GM19099 (cell line): ENCODE data around the gene RNF187.
A peak's percentile ranks its signal among the peaks of the same experiment; 100 is the strongest.

Experiments used
- POLR2A ChIP-seq: IDR thresholded peaks from 3 replicates; pipeline ENCODE4 v1.6.1; 2011; ENCODE audit warnings: low read depth; ENCODE audit not compliant: insufficient read length; ENCODE audit errors: extremely low read depth

The RNF187 gene

DNA sequence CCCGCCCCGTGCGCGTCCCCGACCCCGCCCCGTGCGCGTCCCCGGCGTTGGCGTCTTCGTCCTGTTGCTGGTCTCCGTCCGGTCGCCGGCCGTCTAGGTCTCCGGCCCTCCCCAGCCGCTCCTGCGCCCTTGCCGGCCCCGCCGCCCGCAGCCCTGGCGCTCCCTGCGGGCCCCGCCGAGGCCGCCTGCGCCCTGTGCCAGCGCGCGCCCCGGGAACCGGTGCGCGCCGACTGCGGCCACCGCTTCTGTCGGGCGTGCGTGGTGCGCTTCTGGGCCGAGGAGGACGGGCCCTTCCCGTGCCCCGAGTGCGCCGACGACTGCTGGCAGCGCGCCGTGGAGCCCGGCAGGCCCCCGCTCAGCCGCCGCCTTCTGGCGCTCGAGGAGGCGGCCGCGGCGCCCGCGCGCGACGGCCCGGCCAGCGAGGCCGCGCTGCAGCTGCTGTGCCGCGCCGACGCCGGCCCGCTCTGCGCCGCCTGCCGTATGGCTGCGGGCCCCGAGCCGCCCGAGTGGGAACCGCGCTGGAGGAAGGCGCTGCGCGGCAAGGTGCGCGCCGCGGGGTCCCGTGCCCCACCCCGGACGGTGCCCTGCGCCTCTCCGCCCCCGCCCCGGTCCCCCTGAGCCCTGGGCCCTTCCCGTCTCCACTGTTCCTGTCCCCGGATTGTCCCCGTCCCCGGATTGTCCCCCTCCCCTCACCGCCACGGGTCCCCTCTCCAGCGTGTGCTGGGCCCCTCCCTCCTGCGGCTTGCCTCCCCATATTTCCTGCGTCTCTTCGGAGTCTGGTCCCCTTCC, at the start of gene RNF187:
RNF187 (plus strand) TSS at position 47 of the 789 bp plus-strand sequence.
- TF ChIP-seq POLR2A = peak; percentile 53

DNA sequence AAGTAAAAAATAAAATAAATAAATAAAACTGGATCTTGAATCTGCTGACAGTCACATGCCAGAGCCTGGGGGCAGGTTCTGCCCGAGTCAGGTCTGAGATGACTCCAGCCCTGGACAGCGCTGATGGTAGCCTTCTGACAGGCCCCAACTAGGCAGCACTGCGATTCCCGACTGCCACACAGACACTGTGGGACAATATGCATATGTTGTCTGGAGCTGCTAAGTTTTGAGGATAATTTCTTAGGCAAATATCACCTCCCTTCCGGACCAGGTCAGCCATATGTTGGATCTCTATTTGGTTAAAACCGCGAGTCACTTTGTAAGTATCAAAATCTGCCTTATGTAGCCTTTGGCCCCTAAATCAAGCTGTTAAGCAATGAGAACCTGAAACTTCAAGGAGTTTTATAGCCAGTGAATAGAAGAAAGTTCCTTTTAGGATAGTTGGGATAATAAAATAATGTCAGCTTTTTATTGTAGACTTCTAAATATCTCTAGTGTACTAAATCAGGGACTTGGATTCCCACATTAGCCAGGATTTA, 49.7 kb upstream of the RNF187 start:
- no peak for TF ChIP-seq POLR2A

DNA sequence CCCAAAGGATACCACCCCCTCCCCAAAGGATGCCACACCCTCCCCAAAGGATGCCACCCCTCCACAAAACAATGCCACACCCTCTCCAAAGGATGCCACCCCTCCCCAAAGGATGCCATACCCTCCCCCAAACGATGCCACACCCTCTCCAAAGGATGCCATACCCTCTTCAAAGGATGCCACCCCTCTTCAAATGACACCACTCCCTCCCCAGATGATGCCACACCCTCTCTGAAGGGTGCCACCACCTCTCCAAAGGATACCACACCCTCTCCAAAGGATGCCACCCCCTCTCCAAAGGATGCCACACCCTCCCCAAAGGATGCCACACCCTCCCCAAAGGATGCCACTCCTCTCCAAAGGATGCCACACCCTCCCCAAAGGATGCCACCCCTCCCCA, 48.9 kb upstream of the RNF187 start:
- no peak for TF ChIP-seq POLR2A

DNA sequence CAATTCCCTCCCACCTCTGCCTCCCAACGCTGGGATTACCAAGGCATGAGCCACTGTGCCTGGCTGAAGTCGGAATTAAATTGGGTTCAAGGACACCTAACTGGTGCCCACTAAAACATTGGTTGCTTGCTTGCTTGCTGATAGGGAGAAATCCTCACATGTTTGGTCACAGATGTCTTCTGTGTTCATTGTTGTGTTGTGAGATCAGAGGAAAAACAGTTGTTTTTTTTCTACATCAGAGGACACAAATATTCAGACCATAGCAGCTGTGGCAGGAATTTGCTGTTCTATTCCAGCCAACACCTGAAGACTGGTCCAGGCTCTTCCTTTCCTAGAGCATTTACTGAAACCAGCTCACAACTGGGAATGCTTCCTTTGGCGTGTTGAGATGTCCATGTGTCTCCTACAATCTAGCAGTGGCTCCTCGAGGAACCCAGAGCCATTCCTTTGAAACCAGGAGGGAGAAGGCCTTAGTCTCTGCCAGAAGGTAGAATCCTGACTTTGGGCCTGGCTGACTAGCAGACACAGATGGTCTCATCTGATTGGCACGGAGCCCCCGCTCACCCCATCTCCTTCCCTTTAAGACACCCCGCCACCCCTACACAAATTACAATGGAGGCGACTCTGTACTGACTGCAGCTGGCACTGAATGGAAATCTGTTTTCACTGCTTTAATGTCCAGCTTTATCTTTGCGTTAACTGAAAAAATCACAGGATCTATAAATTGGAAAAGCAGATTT, 46.3 kb upstream of the RNF187 start:
- TF ChIP-seq POLR2A = no peak

DNA sequence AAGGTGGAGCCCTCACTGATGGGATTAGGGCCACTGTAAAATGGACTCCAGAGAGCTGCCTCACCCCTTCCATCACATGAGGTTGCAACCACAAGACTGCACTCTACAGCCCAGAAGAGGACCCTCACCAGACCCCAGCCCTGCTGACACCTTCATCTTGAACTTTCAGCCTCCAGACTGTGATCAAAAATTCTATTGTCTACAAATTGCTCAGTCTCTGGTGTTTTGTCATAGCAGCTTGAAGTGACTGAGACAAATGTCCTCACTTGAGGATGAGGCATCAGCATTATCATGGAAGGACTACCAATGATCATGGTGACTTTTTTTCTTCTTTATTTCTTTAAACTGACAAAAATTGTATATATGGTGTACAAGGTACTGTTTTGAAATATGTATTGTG, 43.8 kb upstream of the RNF187 start:
- no peak for TF ChIP-seq POLR2A

DNA sequence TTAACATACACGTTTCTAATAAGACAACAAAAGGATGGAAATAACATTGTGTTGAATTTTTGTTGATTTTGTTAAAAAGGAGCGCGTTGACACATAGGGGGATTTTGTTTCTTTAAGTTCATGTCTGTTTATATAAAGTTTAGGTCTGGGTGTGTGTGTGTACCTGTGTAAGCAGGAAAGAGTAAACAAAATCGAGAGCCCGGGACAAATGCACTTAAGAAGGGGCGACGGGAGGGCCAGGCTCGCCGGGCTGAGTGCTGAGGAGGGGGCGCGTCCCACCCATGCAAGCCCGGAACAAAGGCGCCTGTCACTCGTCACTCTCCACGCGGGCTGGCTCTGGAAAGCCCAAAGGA, 41.7 kb upstream of the RNF187 start:
- TF ChIP-seq POLR2A = no peak

DNA sequence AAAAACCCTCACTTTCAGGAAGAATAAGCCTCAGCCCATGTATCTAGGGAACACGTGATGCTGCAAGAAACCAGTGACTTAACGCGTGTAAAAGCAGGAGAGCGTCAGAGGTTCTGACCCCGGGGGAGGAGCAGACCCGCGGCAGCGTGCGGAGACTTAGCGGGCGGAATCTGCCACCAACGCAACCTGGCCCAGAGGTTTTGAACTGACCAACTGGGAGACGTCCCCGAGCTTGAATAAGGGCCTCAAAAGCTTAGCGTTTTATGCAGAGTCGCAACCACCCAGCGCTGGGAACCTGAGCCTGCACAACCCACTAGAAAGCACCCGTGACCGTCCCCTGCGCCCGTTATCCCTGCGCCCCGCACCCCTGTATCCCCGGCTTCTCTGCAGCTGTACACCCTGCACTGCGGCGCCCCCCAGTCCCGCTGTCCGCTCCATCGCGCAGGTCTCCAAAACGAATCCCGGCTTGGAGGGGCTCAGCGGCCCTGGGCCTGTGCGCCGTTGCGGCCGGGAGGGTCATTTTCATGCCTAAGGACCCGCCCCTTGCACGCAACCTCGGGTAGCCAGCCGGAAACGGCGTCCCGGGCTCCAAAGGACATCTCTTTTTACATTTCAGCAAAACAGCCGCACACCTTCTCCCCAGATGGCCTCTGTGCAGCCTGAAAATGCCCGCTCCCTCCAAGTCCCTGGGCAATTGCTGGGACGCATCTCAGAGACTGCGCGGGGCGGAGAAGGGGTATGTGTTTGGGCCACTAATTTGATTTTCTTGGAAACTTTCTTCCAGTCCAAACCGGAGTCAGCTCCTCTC, 41.1 kb upstream of the RNF187 start:
- no peak for TF ChIP-seq POLR2A

DNA sequence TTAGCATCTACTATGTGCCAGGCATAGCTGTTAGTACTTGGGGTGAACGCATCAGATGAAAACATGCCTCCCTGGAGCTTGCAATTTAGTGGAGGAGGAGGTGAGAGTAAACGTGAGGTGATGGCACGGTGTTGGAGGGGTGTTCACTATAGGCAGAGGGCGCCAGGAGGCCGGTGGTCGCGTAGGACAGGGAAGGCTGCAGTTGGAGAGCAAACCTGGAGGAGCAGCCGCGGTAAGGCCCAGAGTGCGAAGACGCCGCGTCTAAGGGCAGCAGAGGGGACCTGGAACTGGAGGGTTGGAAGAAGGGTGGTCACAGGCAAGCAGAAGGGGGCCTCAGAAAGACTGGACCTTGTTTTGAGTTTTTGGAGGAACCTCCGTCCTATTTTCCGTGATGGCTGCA, 40.3 kb upstream of the RNF187 start:
- TF ChIP-seq POLR2A = no peak

DNA sequence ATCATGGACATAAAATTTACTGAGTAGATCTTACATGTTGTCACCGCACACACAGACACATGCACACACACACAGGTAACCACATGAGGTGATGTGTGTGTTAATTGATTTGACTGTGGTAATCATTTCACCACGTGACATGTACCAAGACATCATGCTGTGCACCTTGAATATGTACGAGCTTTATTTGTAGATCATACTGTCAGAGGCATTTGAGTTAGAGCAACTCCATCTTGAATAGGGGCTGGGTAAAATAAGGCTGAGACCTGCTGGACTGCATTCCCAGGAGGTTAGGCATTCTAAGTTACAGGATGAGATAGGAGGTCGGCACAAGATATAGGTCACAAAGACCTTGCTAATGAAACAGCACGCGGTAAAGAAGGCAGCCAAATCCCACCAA, 38.8 kb upstream of the RNF187 start:
- TF ChIP-seq POLR2A = no peak

DNA sequence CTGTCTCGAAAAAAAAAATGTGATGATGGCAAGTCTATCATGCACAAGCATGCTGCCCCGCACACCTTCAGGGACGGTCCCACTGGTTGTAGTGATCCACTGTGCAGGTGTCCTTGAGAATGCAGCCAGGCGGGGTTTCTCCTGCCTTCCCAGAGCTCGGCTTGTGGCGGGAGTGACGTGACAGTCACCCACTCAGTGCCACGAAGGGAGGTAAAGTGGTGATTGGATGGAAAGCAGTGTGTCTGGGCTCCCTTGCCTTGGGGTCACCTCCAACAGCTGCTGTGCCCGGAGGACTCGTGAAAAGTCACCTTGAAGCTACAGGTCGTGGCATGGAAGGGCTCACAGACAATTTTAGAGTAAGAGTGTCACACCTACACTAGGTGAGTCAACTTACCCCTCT, 37.0 kb upstream of the RNF187 start:
- no peak for TF ChIP-seq POLR2A

DNA sequence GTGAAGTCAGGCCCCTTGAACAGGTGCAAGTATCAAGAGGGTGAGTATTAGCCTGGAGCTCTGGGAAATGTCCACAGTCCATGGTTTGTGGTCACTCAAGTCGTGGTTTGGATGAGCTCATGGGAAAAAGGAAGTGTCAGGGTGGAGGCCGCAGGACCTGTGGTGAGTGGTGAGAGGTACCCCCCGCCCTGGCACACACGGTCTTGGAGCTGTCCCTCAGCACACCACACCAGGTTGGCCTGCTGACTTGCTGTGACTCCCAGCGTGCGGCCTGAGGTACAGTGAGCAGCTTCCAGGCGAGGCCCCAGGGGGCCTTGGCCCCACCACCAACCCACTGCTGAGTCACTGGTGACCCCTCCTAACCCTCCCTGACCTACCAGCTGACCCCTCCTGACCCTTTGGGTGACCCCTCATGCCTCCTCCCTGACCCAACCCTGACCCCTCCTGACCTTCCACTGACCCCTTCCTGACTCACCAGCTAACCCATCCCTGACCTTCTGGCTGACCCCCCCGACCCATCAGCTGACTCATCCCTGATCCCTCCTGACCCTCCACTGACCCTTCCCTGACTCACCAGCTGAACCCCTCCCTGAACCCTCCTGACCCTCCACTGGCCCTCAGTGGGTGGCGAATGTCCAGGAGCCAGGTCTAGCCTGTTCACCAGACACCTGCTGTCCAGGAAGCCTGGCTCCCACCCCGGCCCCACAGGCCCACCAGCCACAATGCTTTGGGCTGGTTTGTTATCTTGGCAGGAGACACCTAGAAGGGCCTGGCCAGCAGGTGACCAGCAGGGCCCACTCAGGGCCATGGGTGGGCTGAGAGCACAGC, 34.8 kb upstream of the RNF187 start:
- no peak for TF ChIP-seq POLR2A

DNA sequence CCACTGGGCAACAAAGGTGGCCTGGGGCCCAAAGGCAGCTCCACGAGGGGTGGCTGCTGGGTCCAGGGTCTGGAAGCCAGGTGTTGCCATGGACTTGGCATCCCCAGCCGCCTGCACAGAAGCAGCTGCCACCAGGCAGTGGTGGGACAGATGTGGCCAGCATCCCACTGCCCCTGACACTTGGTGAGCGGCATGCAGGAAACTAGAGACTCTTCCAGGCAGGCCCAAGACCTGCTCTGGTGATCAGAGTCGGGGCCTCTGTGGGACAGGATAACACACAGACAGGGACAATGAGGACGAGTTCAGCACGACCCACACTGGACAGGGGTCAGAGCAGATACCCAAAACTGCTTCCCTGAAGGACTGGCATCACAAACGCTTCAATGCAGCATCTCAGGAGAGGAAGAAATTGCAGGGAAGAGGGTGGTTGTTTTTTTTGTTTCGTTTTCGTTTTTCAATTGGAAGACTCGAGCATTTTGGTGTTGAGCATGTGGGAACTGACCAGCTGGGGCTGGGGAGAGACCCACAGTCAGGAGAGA, 34.1 kb upstream of the RNF187 start:
- TF ChIP-seq POLR2A = no peak

DNA sequence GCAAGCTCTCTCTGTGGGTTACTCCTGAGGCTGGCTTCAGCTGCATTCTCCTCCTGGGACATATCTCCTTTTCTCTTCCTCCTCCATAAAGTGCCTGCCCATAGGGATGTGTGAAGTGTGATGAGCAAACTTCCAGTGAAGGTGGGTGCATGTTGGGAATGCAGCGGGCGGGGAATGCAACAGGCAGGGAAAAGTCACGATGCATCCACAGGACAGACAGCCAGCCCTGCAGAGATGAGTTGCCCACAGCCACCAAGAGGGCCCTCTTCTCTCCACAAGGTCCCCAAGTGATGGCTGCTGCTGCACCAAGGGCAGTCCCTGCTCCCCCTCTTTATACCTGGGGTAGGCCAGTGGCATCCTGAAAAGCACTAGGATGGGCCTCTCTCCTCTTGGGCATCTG, 33.6 kb upstream of the RNF187 start:
- no peak for TF ChIP-seq POLR2A

DNA sequence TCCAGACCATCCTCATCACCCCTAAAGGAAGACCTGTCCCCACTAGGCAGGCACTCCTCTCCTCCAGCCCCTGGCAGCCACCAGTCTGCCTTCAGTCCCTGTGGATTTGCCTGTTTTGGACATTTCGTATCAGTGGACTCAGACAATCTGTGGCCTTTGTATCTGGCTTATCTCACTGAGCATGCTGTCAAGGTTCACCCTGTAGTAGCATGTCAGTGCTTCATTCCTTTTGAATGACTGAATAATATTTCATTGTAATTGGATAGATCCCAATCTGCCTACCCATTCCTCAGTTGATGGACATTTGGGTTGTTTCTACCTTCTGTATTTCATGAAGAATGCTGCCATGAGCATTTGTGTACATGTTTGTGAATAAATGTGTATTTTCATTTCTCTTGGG, 32.9 kb upstream of the RNF187 start:
- no peak for TF ChIP-seq POLR2A
